Transverse colon (tissue), 4 donors: ENCODE results near the gene ATOSA.

Experiments used
- CTCF ChIP-seq, 5 experiments: fragments of 200-600 bp in 3 of 5; fragments of 450-650 bp in 2 of 5; sonication (generic) in 3 of 5; IDR thresholded peaks; 1 replicate in 2 of 5; 2 replicates in 3 of 5; pipeline ENCODE4 v1.5.1; 2016 to 2017; ENCODE audit warnings: antibody characterized with exemption in 5 of 5, inconsistent platforms in 3 of 5, mild to moderate bottlenecking in 2 of 5, moderate library complexity in 1 of 5
- POLR2A ChIP-seq: fragments of 450-650 bp; IDR thresholded peaks from one replicate; pipeline ENCODE4 v1.6.1; 2016; ENCODE audit warnings: antibody characterized with exemption, mild to moderate bottlenecking, moderate library complexity
- POLR2AphosphoS5 ChIP-seq, 3 donors: sonication (generic); formaldehyde crosslinking; IDR thresholded peaks; one replicate each; pipeline ENCODE4 v1.6.1; 2016; ENCODE audit warnings: antibody characterized with exemption in 3 of 3

DNA sequence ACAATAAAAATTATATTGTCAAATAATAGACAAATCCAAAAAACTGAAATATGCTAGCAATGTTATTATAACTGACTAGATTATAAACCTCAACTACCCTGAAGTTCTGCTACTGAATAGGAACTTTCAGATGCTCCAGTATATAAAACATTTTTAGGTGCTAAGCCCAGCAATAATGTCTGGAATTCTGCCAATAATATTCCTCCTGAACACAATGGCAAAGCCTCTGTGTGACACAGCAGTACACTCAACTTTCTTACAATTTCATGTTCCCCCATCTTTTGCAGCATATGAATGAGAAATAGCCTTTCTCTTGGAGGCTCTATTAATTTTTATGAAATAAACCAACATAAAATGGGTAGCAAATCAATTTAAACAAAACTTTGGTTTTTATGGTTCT is 29.5 kb downstream of the ATOSA start:
- TF ChIP-seq POLR2AphosphoS5 (IDR thresholded peaks at IDR 0.05) (no peak), CTCF (IDR thresholded peaks at IDR 0.05) (no peak), POLR2A (no peak)
